SJSA1 (cell line): ENCODE data around the gene VAC14. TPM values are rescaled to one million over a fixed set of nuclear protein-coding genes. Genes with fewer than 3 reads are reported as not detected.
A peak's percentile ranks its signal among the peaks of the same experiment; 100 is the strongest.

Source experiments
- DNase-seq, 2 experiments: peaks; one replicate each; pipeline ENCODE4 v3.0.0-alpha.2; 2015 to 2020; ENCODE audit warnings: low spot score in 2 of 2, low read depth in 1 of 2
- H3K27ac ChIP-seq: fragments of 250-450 bp; sonication (Bioruptor Pico); 2 replicates; pipeline ENCODE4 v1.5.1; 2020; ENCODE audit warnings: mild to moderate bottlenecking, moderate library complexity
- H3K27me3 ChIP-seq: fragments of 250-450 bp; sonication (Bioruptor Pico); replicated peaks from 2 replicates; pipeline ENCODE4 v1.5.1; 2020; ENCODE audit warnings: mild to moderate bottlenecking, moderate library complexity
- H3K36me3 ChIP-seq: fragments of 250-450 bp; sonication (Bioruptor Pico); 2 replicates; pipeline ENCODE4 v1.5.1; 2020; ENCODE audit warnings: mild to moderate bottlenecking
- H3K4me1 ChIP-seq: fragments of 250-450 bp; sonication (Bioruptor Pico); replicated peaks from 2 replicates; pipeline ENCODE4 v1.6.1; 2021; ENCODE audit warnings: mild to moderate bottlenecking
- H3K4me3 ChIP-seq: fragments of 250-450 bp; sonication (Bioruptor Pico); 2 replicates; pipeline ENCODE4 v1.5.1; 2020; ENCODE audit warnings: mild to moderate bottlenecking
- H3K9me3 ChIP-seq: fragments of 250-450 bp; sonication (Bioruptor Pico); replicated peaks from 2 replicates; pipeline ENCODE4 v1.5.1; 2020; ENCODE audit warnings: mild to moderate bottlenecking
- total RNA-seq: library from RNA; depleted of rRNA; stranded (reverse); fragments of >200 nt; shearing (Covaris generic); gene quantifications from 2 replicates; pipeline ENCODE4 v1.2.3, GENCODE V29; 2014

The VAC14 gene
- total RNA-seq, 1 experiment from 2014 or later: 46.7 TPM

GRCh38 chr16:70685938-70686375 is 115.0 kb downstream of the VAC14 start, which contains the start of gene MTSS2:
MTSS2 (minus strand) TSS chr16:70686053; CDS start chr16:70685791, 262 bp downstream.
- H3K27me3 ChIP-seq: no peaks in the 10 kb centered on the region
- H3K4me3 ChIP-seq: peak within 1 kb of the TSS; percentile 99
- H3K9me3 ChIP-seq: 0 out of 2 replicates have a peak, but pooled peaks cover 7% of the 10 kb centered on the region
- H3K4me1 ChIP-seq: peaks cover 56% of the 10 kb centered on the region
- DNase-seq: peak; percentile 43 to 88
- peaks cover 43% of the 10 kb centered on the region for H3K36me3 ChIP-seq
- H3K27ac ChIP-seq: peak within 1 kb of the TSS; percentile 78

- peak overlapping the region; percentile 99 for H3K4me3 ChIP-seq
- 0 out of 2 replicates have a peak, but pooled peaks cover 7% of the 10 kb centered on the region for H3K9me3 ChIP-seq
- peaks cover 49% of the 10 kb centered on the region for H3K36me3 ChIP-seq
- H3K27me3 ChIP-seq: no peaks in the 10 kb centered on the region
- peaks cover 56% of the 10 kb centered on the region for H3K4me1 ChIP-seq
- DNase-seq: no peak
- peak overlapping the region; percentile 53 for H3K27ac ChIP-seq
Measured at GRCh38 chr16:70685061-70685937, 115.7 kb downstream of the VAC14 start.

- H3K36me3 ChIP-seq: peaks cover 55% of the 10 kb centered on the region
- peaks cover 50% of the 10 kb centered on the region for H3K4me1 ChIP-seq
- DNase-seq: no peak
- peak overlapping the region; percentile 99 for H3K4me3 ChIP-seq
- H3K9me3 ChIP-seq: 0 out of 2 replicates have a peak, but pooled peaks cover 7% of the 10 kb centered on the region
- H3K27ac ChIP-seq: no peak overlapping the region; the same call in 1 of the 2 replicates
- no peaks in the 10 kb centered on the region for H3K27me3 ChIP-seq
Measured at GRCh38 chr16:70684146-70685060, 116.6 kb downstream of the VAC14 start.

- Histone ChIP-seq H3K27me3 (no peaks in the 10 kb centered on the region), H3K36me3 (peaks cover 60% of the 10 kb centered on the region), H3K4me1 (peaks cover 39% of the 10 kb centered on the region), H3K27ac (no peak overlapping the region), H3K4me3 (no peak overlapping the region), H3K9me3 (0 out of 2 replicates have a peak, but pooled peaks cover 5% of the 10 kb centered on the region)
- DNase-seq: no peak
Measured at GRCh38 chr16:70683146-70683944, 117.6 kb downstream of the VAC14 start.

- DNase-seq: no peak
- Histone ChIP-seq H3K4me1 (peaks cover 31% of the 10 kb centered on the region), H3K27ac (no peak overlapping the region), H3K27me3 (no peaks in the 10 kb centered on the region), H3K36me3 (peaks cover 69% of the 10 kb centered on the region), H3K4me3 (no peak overlapping the region), H3K9me3 (0 out of 2 replicates have a peak, but pooled peaks cover 5% of the 10 kb centered on the region)
Measured at GRCh38 chr16:70682239-70683145, 118.5 kb downstream of the VAC14 start.

GRCh38 chr16:70681382-70682238 is 119.3 kb downstream of the VAC14 start:
- no peaks in the 10 kb centered on the region for H3K27me3 ChIP-seq
- peaks cover 75% of the 10 kb centered on the region for H3K36me3 ChIP-seq
- DNase-seq: no peak
- H3K27ac ChIP-seq: no peak overlapping the region
- H3K4me1 ChIP-seq: peaks cover 22% of the 10 kb centered on the region
- H3K4me3 ChIP-seq: no peak overlapping the region
- H3K9me3 ChIP-seq: 0 out of 2 replicates have a peak, but pooled peaks cover 5% of the 10 kb centered on the region

- Histone ChIP-seq H3K9me3 (no peaks in the 10 kb centered on the region), H3K36me3 (peaks cover 78% of the 10 kb centered on the region), H3K27me3 (no peaks in the 10 kb centered on the region), H3K27ac (no peak overlapping the region), H3K4me1 (peaks cover 15% of the 10 kb centered on the region), H3K4me3 (no peak overlapping the region)
- no peak for DNase-seq
Measured at GRCh38 chr16:70680495-70681381, 120.2 kb downstream of the VAC14 start.

GRCh38 chr16:70679671-70680494 is 121.1 kb downstream of the VAC14 start:
- no peaks in the 10 kb centered on the region for H3K9me3 ChIP-seq
- DNase-seq: no peak
- H3K4me1 ChIP-seq: peaks cover 10% of the 10 kb centered on the region
- peaks cover 80% of the 10 kb centered on the region for H3K36me3 ChIP-seq
- no peak overlapping the region for H3K27ac ChIP-seq
- no peak overlapping the region for H3K4me3 ChIP-seq
- H3K27me3 ChIP-seq: no peaks in the 10 kb centered on the region

- H3K36me3 ChIP-seq: peaks cover 81% of the 10 kb centered on the region
- no peak for DNase-seq
- no peaks in the 10 kb centered on the region for H3K27me3 ChIP-seq
- H3K4me1 ChIP-seq: 0 out of 2 replicates have a peak, but pooled peaks cover 3% of the 10 kb centered on the region
- no peak overlapping the region for H3K4me3 ChIP-seq
- H3K27ac ChIP-seq: no peak overlapping the region
- no peaks in the 10 kb centered on the region for H3K9me3 ChIP-seq
Measured at GRCh38 chr16:70678898-70679670, 121.9 kb downstream of the VAC14 start.
